Measurements from ENCODE around the gene HIP1R. TPM values are rescaled to one million over a fixed set of nuclear protein-coding genes. Genes with fewer than 3 reads are reported as not detected.

HIP1R gene
- total and polyA plus RNA-seq, 9 donors, result 1.4 to 20.2 (median 10.4) TPM

DNA sequence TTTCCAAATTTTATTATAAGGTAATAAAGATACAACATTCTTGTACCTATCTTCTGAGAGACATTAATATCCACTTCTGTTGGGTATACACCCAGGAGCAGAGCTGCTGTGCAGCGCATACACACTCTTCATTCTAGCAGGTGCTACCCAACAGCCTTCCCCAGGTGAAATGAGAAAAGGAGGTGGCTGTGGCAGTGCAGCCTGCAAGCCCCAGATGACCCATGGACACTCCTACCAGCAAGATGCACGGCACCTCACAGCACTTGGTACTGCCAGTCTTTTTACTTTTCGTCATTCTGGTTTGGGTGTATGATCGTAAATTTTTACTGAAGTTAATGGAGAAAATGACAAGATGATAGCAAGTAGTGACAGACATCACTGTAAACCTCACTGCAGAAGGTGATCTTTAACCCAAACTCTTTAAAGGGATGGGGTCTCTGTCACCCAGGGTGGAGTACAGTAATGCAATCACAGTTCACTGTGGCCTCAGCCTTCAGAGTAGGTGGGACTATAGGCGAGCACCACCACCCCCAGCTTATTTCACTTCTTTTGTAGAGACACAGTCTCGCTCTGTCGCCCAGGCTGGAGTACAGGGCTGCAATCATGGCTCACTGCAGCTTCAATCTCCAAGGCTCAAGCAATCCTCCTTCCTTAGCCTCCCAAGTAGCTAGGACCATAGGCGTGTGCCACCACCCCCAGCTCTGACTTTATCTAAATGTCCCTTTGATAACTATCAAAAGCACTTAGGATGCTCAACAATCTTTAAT is 34.1 kb downstream of the HIP1R start:
- peaks cover 11% of the 10 kb centered on the region for H3K4me1 ChIP-seq (ENCODE audit: insufficient read depth)
- intact Hi-C loops (cut with DNase I), result loop anchor here in 2 of 4 donors (10.0 kb wide), 2 partner anchors 365 to 375 kb away; partner anchors contain the start of genes MPHOSPH9 (in 1 of the 2) and MTRFR (in 1 of the 2)

DNA sequence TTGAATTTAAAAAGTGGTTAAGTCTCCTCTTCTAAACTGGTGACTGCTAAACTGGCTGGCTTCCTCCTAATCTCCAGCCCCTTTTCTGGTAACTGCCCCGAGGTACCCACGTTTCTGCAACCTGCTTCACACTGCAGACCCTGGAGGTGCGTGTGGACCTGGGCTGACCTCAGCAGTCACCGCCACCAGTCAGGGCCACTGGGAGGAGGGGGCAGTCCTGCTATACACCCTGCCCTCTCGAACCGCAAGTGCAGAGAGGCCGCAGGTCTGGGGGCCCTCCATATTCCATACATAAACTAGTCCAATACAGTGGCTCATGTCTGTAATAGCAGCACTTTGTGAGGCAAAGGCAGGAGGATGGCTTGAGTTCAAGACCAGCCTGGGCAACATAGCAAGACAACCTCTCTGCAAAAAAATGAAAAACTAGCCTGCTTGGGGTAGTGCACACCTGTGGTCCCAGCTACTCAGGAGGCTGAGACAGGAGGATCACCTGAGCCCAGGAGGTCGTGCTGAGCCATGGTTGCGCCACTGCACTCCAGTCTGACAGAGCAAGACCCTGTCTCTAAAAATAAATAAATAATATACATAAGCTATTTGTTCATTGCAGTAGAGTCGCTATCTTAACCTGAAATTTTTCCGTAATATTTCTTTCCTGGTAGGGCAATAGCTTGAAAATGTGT is 35.0 kb downstream of the HIP1R start:
- no peak for DNase-seq
- Histone ChIP-seq H3K9me3 (no peaks in the 10 kb centered on the region), H3K27ac (no peak overlapping the region), H3K36me3 (no peaks in the 10 kb centered on the region), H3K27me3 (no peaks in the 10 kb centered on the region), H3K4me1 (ENCODE audit: insufficient read depth) (peaks cover 11% of the 10 kb centered on the region), H3K4me3 (no peak overlapping the region)
- 92 to 95% (median 95%) methylated on average over 11 of the region's 11 CpGs for WGBS, 3 donors
- TF ChIP-seq EP300 (IDR thresholded peaks at IDR 0.05) (no peak), POLR2A (IDR thresholded peaks at IDR 0.05) (no peak)
- TF ChIP-seq, protein P1, sequence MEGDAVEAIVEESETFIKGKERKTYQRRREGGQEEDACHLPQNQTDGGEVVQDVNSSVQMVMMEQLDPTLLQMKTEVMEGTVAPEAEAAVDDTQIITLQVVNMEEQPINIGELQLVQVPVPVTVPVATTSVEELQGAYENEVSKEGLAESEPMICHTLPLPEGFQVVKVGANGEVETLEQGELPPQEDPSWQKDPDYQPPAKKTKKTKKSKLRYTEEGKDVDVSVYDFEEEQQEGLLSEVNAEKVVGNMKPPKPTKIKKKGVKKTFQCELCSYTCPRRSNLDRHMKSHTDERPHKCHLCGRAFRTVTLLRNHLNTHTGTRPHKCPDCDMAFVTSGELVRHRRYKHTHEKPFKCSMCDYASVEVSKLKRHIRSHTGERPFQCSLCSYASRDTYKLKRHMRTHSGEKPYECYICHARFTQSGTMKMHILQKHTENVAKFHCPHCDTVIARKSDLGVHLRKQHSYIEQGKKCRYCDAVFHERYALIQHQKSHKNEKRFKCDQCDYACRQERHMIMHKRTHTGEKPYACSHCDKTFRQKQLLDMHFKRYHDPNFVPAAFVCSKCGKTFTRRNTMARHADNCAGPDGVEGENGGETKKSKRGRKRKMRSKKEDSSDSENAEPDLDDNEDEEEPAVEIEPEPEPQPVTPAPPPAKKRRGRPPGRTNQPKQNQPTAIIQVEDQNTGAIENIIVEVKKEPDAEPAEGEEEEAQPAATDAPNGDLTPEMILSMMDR (IDR thresholded peaks at IDR 0.05), result no peak
- intact Hi-C loops (cut with DNase I), result no loop called here

More for the DNA sequence above, 34.1 kb downstream of the HIP1R start:
- H3K9me3 ChIP-seq, result no peaks in the 10 kb centered on the region
- 90 to 98% (median 98%) methylated on average over 8 of the region's 8 CpGs for WGBS, 3 donors
- no peaks in the 10 kb centered on the region for H3K27me3 ChIP-seq
- H3K36me3 ChIP-seq, result no peaks in the 10 kb centered on the region
- TF ChIP-seq POLR2A (IDR thresholded peaks at IDR 0.05) (no peak), EP300 (IDR thresholded peaks at IDR 0.05) (no peak)
- TF ChIP-seq, protein P1 (IDR thresholded peaks at IDR 0.05), result no peak
- no peak overlapping the region for H3K4me3 ChIP-seq
- H3K27ac ChIP-seq, result no peak overlapping the region
- no peak for DNase-seq

DNA sequence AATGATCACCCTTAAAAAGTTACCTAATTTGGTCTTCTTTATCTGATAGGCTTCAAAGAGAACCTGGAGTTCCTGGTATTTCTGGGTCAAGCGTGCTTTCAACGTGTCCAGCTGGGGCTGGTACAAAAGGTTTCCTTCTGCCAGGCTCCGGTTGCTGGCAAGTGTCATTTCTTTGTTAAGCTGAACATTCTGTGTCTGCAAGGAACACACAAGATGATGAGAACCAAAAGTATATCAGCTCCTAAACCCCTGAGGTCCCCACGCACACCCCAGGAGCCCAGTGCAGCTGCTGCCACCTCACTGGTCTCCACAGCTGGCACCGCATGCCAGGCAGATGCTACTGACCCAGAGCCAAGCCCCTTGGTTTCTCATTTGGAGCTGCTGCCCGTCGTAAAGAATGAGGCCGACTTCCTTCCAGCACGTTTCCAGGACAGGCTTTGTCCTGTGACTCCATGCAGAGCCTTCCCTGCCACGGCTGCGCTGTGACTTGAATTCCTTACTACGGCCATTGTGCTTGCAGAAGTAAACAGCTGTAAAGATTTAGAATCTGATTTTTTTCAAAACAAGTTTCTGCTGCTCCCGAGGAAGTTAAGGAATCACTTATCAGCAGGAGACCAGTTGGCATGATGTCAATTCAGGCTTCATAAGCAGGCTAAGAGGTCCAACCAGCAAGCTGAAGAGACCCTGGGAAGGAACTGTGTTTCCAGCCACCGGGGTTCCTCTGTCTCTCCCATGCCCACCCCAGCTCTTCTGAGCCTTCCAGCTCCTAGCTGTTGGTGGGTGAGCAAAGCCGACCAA is 35.8 kb downstream of the HIP1R start:
- DNase-seq, result peak in 1 of 5 donors; percentile 14
- H3K27ac ChIP-seq, result no peak overlapping the region
- H3K4me1 ChIP-seq (ENCODE audit: insufficient read depth), result peaks cover 11% of the 10 kb centered on the region
- no peaks in the 10 kb centered on the region for H3K36me3 ChIP-seq
- intact Hi-C loops (cut with DNase I), result no loop called here
- no peak overlapping the region for H3K4me3 ChIP-seq
- WGBS, 3 donors, result 34 to 45% (median 42%) methylated on average over 15 of the region's 15 CpGs
- TF ChIP-seq EP300 (IDR thresholded peaks at IDR 0.05) (no peak), POLR2A (IDR thresholded peaks at IDR 0.05) (no peak)
- TF ChIP-seq, protein P1 (IDR thresholded peaks at IDR 0.05), result no peak
- no peaks in the 10 kb centered on the region for H3K9me3 ChIP-seq
- no peaks in the 10 kb centered on the region for H3K27me3 ChIP-seq

Data from ovary (tissue), 9 donors.